H1 (cell line): ENCODE results near the gene PYURF. TPM values are rescaled to one million over a fixed set of nuclear protein-coding genes. Genes with fewer than 3 reads are reported as not detected.

Experiments
- CTCF ChIA-PET: fragments of 300-600 bp; sonication (Branson Sonifier 250); formaldehyde crosslinking; loops from one replicate; lab custom pipeline; 2021; ENCODE audit not compliant: partially characterized antibody; lab: Charles Lee
- POLR2A ChIA-PET: fragments of 300-600 bp; sonication (Branson Sonifier 250); formaldehyde crosslinking; loops from one replicate; lab custom pipeline; 2021; ENCODE audit warnings: inconsistent platforms; ENCODE audit not compliant: partially characterized antibody; lab: Charles Lee
- DNase-seq, 2 experiments: peaks; one replicate each; pipeline versions ENCODE4 v3.0.0 to v3.0.0-alpha.2; 2010 to 2022; ENCODE audit warnings: low spot score in 2 of 2, low read depth in 1 of 2, mixed read lengths in 1 of 2
- FAIRE-seq: peaks from 2 replicates; lab custom pipeline; 2011; peaks lifted over from hg19 to GRCh38; lab: Jason Lieb, UNC
- H2AFZ ChIP-seq: 2 replicates; pipeline ENCODE4 v1.8.1; 2012; ENCODE audit warnings: low read length, inconsistent platforms
- H2AK5ac ChIP-seq: 2 replicates; pipeline ENCODE4 v1.6.1; 2013; ENCODE audit warnings: low read depth, low read length
- H2BK120ac ChIP-seq: replicated peaks from 2 replicates; pipeline ENCODE3; 2013; ENCODE audit warnings: low read depth, low read length, inconsistent platforms
- H2BK12ac ChIP-seq: 2 replicates; pipeline ENCODE4 v1.6.1; 2013; ENCODE audit warnings: low read depth, low read length
- H2BK15ac ChIP-seq: 2 replicates; pipeline ENCODE4 v1.6.1; 2013; ENCODE audit warnings: low read length
- H2BK20ac ChIP-seq: 2 replicates; pipeline ENCODE4 v1.6.1; 2013; ENCODE audit warnings: low read length
- H2BK5ac ChIP-seq: 2 replicates; pipeline ENCODE4 v1.6.1; 2013; ENCODE audit warnings: low read depth, low read length
- H3K14ac ChIP-seq: 2 replicates; pipeline ENCODE4 v1.6.1; 2013; ENCODE audit warnings: inconsistent platforms; ENCODE audit not compliant: insufficient read length
- H3K18ac ChIP-seq: 2 replicates; pipeline ENCODE4 v1.6.1; 2013; ENCODE audit warnings: low read length; ENCODE audit errors: extremely low read depth
- H3K23ac ChIP-seq: 2 replicates; pipeline ENCODE4 v1.6.1; 2013; ENCODE audit warnings: inconsistent platforms; ENCODE audit not compliant: insufficient read length
- H3K23me2 ChIP-seq: 2 replicates; pipeline ENCODE4 v1.6.1; 2013; ENCODE audit warnings: low read depth, low read length
- H3K27ac ChIP-seq: 2 replicates; pipeline ENCODE4 v1.6.1; 2011; ENCODE audit warnings: low read depth, low read length, inconsistent platforms
- H3K27me3 ChIP-seq, 4 experiments: replicated peaks in 1 of 4; 1 replicate in 1 of 4; 2 replicates in 3 of 4; pipeline versions ENCODE4 v1.6.1 to v1.8.1; 2011 to 2013; ENCODE audit warnings: low read length in 3 of 4, mild to moderate bottlenecking in 3 of 4, inconsistent platforms in 2 of 4, mixed read lengths in 2 of 4, moderate library complexity in 1 of 4; ENCODE audit not compliant: control insufficient read depth in 3 of 4, insufficient read depth in 3 of 4; ENCODE audit errors: extremely low read depth in 1 of 4
- H3K36me3 ChIP-seq, 4 experiments: 2 replicates each; pipeline versions ENCODE4 v1.6.1 to v1.8.1; 2011 to 2013; ENCODE audit warnings: mild to moderate bottlenecking in 4 of 4, low read length in 3 of 4, moderate library complexity in 2 of 4, control low read depth in 1 of 4, inconsistent platforms in 1 of 4; ENCODE audit not compliant: insufficient read depth in 4 of 4, control insufficient read depth in 2 of 4
- H3K4ac ChIP-seq: replicated peaks from 2 replicates; pipeline ENCODE3; 2013; ENCODE audit warnings: low read length, low read depth, mixed read lengths, inconsistent platforms; ENCODE audit not compliant: insufficient read length
- H3K4me1 ChIP-seq, 4 experiments: replicated peaks in 1 of 4; 1 replicate in 1 of 4; 2 replicates in 3 of 4; pipeline versions ENCODE4 v1.6.1 to v1.8.1; 2011 to 2013; ENCODE audit warnings: low read length in 3 of 4, inconsistent platforms in 2 of 4, mixed read lengths in 1 of 4; ENCODE audit not compliant: insufficient read depth in 4 of 4, control insufficient read depth in 3 of 4
- H3K4me2 ChIP-seq, 2 experiments: 2 replicates each; pipeline versions ENCODE4 v1.6.1 to v1.8.1; 2011 to 2013; ENCODE audit warnings: low read depth in 2 of 2, low read length in 2 of 2, control low read depth in 1 of 2, inconsistent platforms in 1 of 2, mild to moderate bottlenecking in 1 of 2; ENCODE audit not compliant: insufficient read depth in 1 of 2
- H3K4me3 ChIP-seq, 4 experiments: fragments of 200-600, 300-600 bp in 1 of 4; sonication (generic), shearing (Covaris generic), sonication (Bioruptor Twin) in 1 of 4; 2 replicates each; pipeline versions ENCODE4 v1.5.1 to v1.8.1; 2011 to 2016; ENCODE audit warnings: low read length in 4 of 4, low read depth in 3 of 4, control low read depth in 2 of 4, inconsistent platforms in 2 of 4, mild to moderate bottlenecking in 2 of 4, mixed read lengths in 1 of 4, moderate library complexity in 1 of 4; ENCODE audit not compliant: insufficient read depth in 2 of 4; ENCODE audit errors: extremely low read depth in 1 of 4
- H3K56ac ChIP-seq: replicated peaks from 2 replicates; pipeline ENCODE3; 2013; ENCODE audit warnings: low read depth, mild to moderate bottlenecking, mixed read lengths, low read length, inconsistent platforms; ENCODE audit not compliant: insufficient read length
- H3K79me1 ChIP-seq: 2 replicates; pipeline ENCODE4 v1.6.1; 2013; ENCODE audit warnings: low read depth, low read length, control low read depth
- H3K79me2 ChIP-seq, 2 experiments: 2 replicates each; pipeline versions ENCODE4 v1.6.1 to v1.8.1; 2012 to 2013; ENCODE audit warnings: low read length in 2 of 2, mild to moderate bottlenecking in 2 of 2, inconsistent platforms in 1 of 2; ENCODE audit not compliant: insufficient read depth in 2 of 2, control insufficient read depth in 1 of 2
- H3K9ac ChIP-seq, 4 experiments: replicated peaks in 1 of 4; 1 replicate in 1 of 4; 2 replicates in 3 of 4; pipeline versions ENCODE4 v1.6.1 to v1.8.1; 2011 to 2013; ENCODE audit warnings: low read depth in 3 of 4, low read length in 3 of 4, control low read depth in 2 of 4, mild to moderate bottlenecking in 2 of 4, moderate library complexity in 2 of 4, inconsistent platforms in 1 of 4; ENCODE audit errors: extremely low read depth in 1 of 4
- H3K9me3 ChIP-seq, 2 experiments: 2 replicates each; pipeline versions ENCODE4 v1.6.1 to v1.8.1; 2012 to 2013; ENCODE audit warnings: mild to moderate bottlenecking in 2 of 2, moderate library complexity in 2 of 2, control low read depth in 1 of 2, inconsistent platforms in 1 of 2, low read depth in 1 of 2, low read length in 1 of 2, mixed read lengths in 1 of 2; ENCODE audit not compliant: insufficient read depth in 2 of 2
- H4K20me1 ChIP-seq, 2 experiments: replicated peaks in 1 of 2; 2 replicates each; pipeline versions ENCODE3 to v1.8.1; 2011 to 2013; ENCODE audit warnings: inconsistent platforms in 2 of 2, low read length in 2 of 2, mild to moderate bottlenecking in 1 of 2; ENCODE audit not compliant: insufficient read depth in 2 of 2, control insufficient read depth in 1 of 2
- H4K5ac ChIP-seq: 2 replicates; pipeline ENCODE4 v1.6.1; 2013; ENCODE audit warnings: low read length, low read depth, mixed read lengths, inconsistent platforms; ENCODE audit not compliant: insufficient read length
- H4K8ac ChIP-seq: 2 replicates; pipeline ENCODE4 v1.8.0; 2013; ENCODE audit warnings: mild to moderate bottlenecking, moderate library complexity, low read length, inconsistent platforms; ENCODE audit not compliant: insufficient read depth; ENCODE audit errors: extremely low read depth
- H4K91ac ChIP-seq: replicated peaks from 2 replicates; pipeline ENCODE3; 2013; ENCODE audit warnings: low read length, mixed read lengths, inconsistent platforms; ENCODE audit not compliant: insufficient read length
- BCL11A ChIP-seq, 2 experiments: IDR thresholded peaks; one replicate each; pipeline ENCODE4 v1.6.1; 2011; ENCODE audit warnings: low read depth in 2 of 2, low read length in 2 of 2, mild to moderate bottlenecking in 2 of 2
- CBX5 ChIP-seq: fragments of 300-800, 300-1000 bp; sonication (generic); IDR thresholded peaks from 2 replicates; pipeline ENCODE4 v1.7.1; 2016; ENCODE audit warnings: antibody characterized with exemption, low read length, low read depth
- CHD1 ChIP-seq: IDR thresholded peaks from 2 replicates; pipeline ENCODE4 v1.6.1; 2012; ENCODE audit warnings: low read depth, low read length, improper control_type of control experiment
- EGR1 ChIP-seq: IDR thresholded peaks from 2 replicates; pipeline ENCODE4 v1.6.1; 2011; ENCODE audit warnings: low read depth, low read length, borderline replicate concordance
- HDAC2 ChIP-seq, 2 experiments: fragments of 300-600 bp in 1 of 2; sonication (generic) in 1 of 2; IDR thresholded peaks; 2 replicates each; pipeline ENCODE4 v1.6.1; 2011 to 2012; ENCODE audit warnings: low read depth in 2 of 2, low read length in 2 of 2, mild to moderate bottlenecking in 2 of 2, moderate library complexity in 2 of 2, borderline replicate concordance in 1 of 2, inconsistent platforms in 1 of 2
- KDM4A ChIP-seq: IDR thresholded peaks from one replicate; pipeline ENCODE4 v1.7.1; 2012; ENCODE audit warnings: low read depth, mild to moderate bottlenecking, moderate library complexity, low read length, inconsistent platforms; ENCODE audit not compliant: severe bottlenecking
- PHF8 ChIP-seq: fragments of 200-600 bp; sonication (generic); conservative IDR thresholded peaks from 2 replicates; pipeline ENCODE4 v1.7.1; 2012; ENCODE audit warnings: low read depth, mild to moderate bottlenecking, inconsistent platforms, low read length, moderate library complexity
- SP1 ChIP-seq: IDR thresholded peaks from 2 replicates; pipeline ENCODE4 v1.6.1; 2011; ENCODE audit warnings: low read depth, low read length
- TEAD4 ChIP-seq: IDR thresholded peaks from 2 replicates; pipeline ENCODE4 v1.6.1; 2012; ENCODE audit warnings: low read depth, low read length, inconsistent platforms, mixed read lengths
- WGBS, 2 experiments: shearing (Covaris generic) in 1 of 2; methylation state at CpG; one replicate each; pipeline versions ENCODE4 v1.1.6 to v1.1.7; 2013 to 2015; ENCODE audit warnings: low lambda C conversion rate in 2 of 2, mixed read lengths in 2 of 2, inconsistent platforms in 1 of 2, low coverage in 1 of 2, missing lambda C conversion rate in 1 of 2; ENCODE audit not compliant: insufficient replicate concordance in 2 of 2, insufficient coverage in 1 of 2, insufficient read length in 1 of 2; ENCODE audit errors: extremely low coverage in 1 of 2, missing lambda C conversion rate in 1 of 2; 5-methylcytosine and 5-hydroxymethylcytosine counted together
- polyA plus RNA-seq, 7 experiments: library from polyadenylated mRNA; depleted of rRNA in 3 of 7; stranded (reverse) in 5 of 7; unstranded in 2 of 7; fragments of >200 nt in 5 of 7; fragments of 200-250 nt in 2 of 7; gene quantifications; 1 replicate in 5 of 7; 2 replicates in 1 of 7; 4 replicates in 1 of 7; pipeline versions ENCODE4 v1.2.1 to v1.2.3, GENCODE V29; 2011 to 2013; ENCODE audit warnings: missing spikeins in 2 of 7, mixed read lengths in 2 of 7
- total RNA-seq: library from RNA; stranded (reverse); fragmentation: NEBNext Ultra II Directional; extraction: Animal tissue kit (Norgen Biotek cat#: 25700); gene quantifications from 2 replicates; pipeline ENCODE4 v1.2.1, GENCODE V29; 2021
- TF ChIP-seq, protein P1 (sequence below): IDR thresholded peaks from 2 replicates; pipeline ENCODE4 v1.6.1; 2012; ENCODE audit warnings: inconsistent platforms

PYURF gene
- total and polyA plus RNA-seq, 2 of the 8 experiments (the other 6 are each of a cell fraction or from before 2014, with no cell fraction given): 31.6 to 44.8 TPM

DNA sequence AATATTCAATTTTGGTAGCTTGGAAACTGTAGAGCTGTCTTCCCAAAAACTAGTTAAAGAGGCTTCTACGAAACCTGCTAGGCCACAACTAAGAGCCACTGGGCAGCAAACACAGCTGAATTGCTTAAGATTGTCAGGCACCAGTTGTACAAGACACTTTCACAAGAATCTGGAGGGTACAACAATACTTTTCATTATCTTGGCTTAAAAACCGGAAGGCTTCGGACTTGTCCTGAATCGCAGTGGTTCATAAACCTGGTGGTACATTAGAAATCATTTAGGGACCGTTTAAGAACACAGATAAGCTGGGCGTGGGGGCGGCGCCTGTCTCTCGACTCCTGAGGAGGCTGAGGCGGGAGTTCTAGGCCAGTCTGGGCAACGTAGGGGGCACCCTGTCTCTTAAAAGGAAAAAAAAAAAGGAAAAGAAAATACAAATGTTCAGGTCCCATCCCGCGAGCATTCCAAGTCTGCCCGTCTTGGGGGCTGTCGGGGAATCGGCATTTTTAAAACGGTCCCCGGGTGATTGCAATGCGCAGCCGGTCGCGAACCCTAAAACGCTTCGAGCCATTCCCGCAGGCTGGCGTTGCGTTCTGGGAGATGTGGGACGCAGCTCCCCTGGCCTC is 763 bp downstream of the PYURF start:
- Histone ChIP-seq H4K5ac (peak overlapping the region; percentile 59), H3K4me3 (peak overlapping the region; percentile 74 to 88 (median 79)), H2BK120ac (no peak overlapping the region), H3K4ac (no peak overlapping the region), H2BK5ac (peak overlapping the region; percentile 69; the same call in 1 of the 2 replicates), H3K4me2 (peak overlapping the region; percentile 70 to 73), H4K20me1 (peaks cover 3% of the 10 kb centered on the region in 2 experiments), H3K36me3 (peaks cover 0 to 16% (median 4%) of the 10 kb centered on the region in 4 experiments; a peak in 4 of 8 replicates), H3K79me2 (peaks cover 0 to 23% of the 10 kb centered on the region in 2 experiments; a peak in 3 of 4 replicates), H2BK12ac (no peak overlapping the region), H3K18ac (peak overlapping the region; percentile 73; the same call in 1 of the 2 replicates), H3K79me1 (no peaks in the 10 kb centered on the region), H3K14ac (no peak overlapping the region), H3K56ac (no peak overlapping the region), H3K23ac (no peak overlapping the region), H4K8ac (peak overlapping the region; percentile 75; the same call in 1 of the 2 replicates), H2AFZ (peak overlapping the region; percentile 22; the same call in 1 of the 2 replicates)
- 7% methylated on average over 24 of the region's 28 CpGs; no CpG with 5 or more reads in 1 of the 2 experiments for WGBS, 2 experiments
- CTCF ChIA-PET: interaction anchor here (0.6 to 5.2 kb wide), 6 partner anchors 8 to 500 kb away, joined by 3 to 32 read pairs (median 6); no protein-coding TSS in a partner anchor
- TF ChIP-seq KDM4A (no peak), TEAD4 (no peak), EGR1 (no peak), HDAC2 (IDR thresholded peaks at IDR 0.05; ENCODE audit: borderline replicate concordance in 1 of 2, low read depth in 2 of 2, low read length in 2 of 2) (no peak), CHD1 (no peak), BCL11A (IDR thresholded peaks at IDR 0.05; ENCODE audit: low read depth in 2 of 2, low read length in 2 of 2) (no peak), PHF8 (no peak), CBX5 (no peak), SP1 (no peak)
- TF ChIP-seq, protein P1, sequence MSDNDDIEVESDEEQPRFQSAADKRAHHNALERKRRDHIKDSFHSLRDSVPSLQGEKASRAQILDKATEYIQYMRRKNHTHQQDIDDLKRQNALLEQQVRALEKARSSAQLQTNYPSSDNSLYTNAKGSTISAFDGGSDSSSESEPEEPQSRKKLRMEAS: no peak
- TF ChIP-seq, all 59 proteins: peak for 0
- Histone ChIP-seq H2AK5ac (no peak overlapping the region), H2BK20ac (no peak overlapping the region), H3K4me1 (peaks cover 3 to 6% (median 4%) of the 10 kb centered on the region in 4 experiments; a peak in 6 of 7 replicates), H3K9ac (peak overlapping the region; percentile 55 to 83 (median 81)), H3K27ac (0 out of 2 replicates have a peak overlapping the region, but pooled peaks have one; percentile 39), H3K9me3 (no peaks in the 10 kb centered on the region), H3K27me3 (no peaks in the 10 kb centered on the region), H2BK15ac (no peak overlapping the region), H4K91ac (peak overlapping the region; percentile 22), H3K23me2 (no peaks in the 10 kb centered on the region)
- POLR2A ChIA-PET: interaction anchor here (0.7 to 2.5 kb wide), 8 partner anchors 10 to 182 kb away, joined by 3 to 17 read pairs (median 4); no protein-coding TSS in a partner anchor
- no peak for DNase-seq
- FAIRE-seq: no peak
